Neural cell (in vitro differentiated cells): ENCODE results near the gene ME1. TPM values are rescaled to one million over a fixed set of nuclear protein-coding genes. Genes with fewer than 3 reads are reported as not detected.

Source experiments
- H2AFZ ChIP-seq: fragments of 200-600, 300-800 bp; sonication (generic), shearing (Covaris generic); 2 replicates; pipeline ENCODE4 v1.6.0; 2014; ENCODE audit warnings: low read depth, mild to moderate bottlenecking, antibody characterized with exemption, low read length, moderate library complexity
- H3F3A ChIP-seq: fragments of 200-600 bp; shearing (Covaris generic); 2 replicates; pipeline ENCODE4 v1.6.1; 2016; ENCODE audit warnings: mild to moderate bottlenecking, moderate library complexity, mixed read lengths, antibody characterized with exemption, low read length; ENCODE audit not compliant: insufficient read depth, poor library complexity, severe bottlenecking
- H3K27ac ChIP-seq: fragments of 200-600, 300-800 bp; sonication (generic), shearing (Covaris generic); 2 replicates; pipeline ENCODE4 v1.5.1; 2014; ENCODE audit warnings: mild to moderate bottlenecking, low read length, moderate library complexity
- H3K27me3 ChIP-seq: fragments of 300-800, 200-600 bp; sonication (generic), shearing (Covaris generic); 2 replicates; pipeline ENCODE4 v1.6.0; 2014; ENCODE audit warnings: mild to moderate bottlenecking, low read depth, low read length, moderate library complexity; ENCODE audit not compliant: insufficient read depth
- H3K36me3 ChIP-seq: fragments of 300-800, 200-600 bp; sonication (generic), shearing (Covaris generic); 2 replicates; pipeline ENCODE4 v1.5.1; 2014; ENCODE audit warnings: mild to moderate bottlenecking, antibody characterized with exemption, low read length, moderate library complexity; ENCODE audit not compliant: insufficient read depth
- H3K4me2 ChIP-seq: fragments of 300-800, 200-600 bp; sonication (generic), shearing (Covaris generic); 2 replicates; pipeline ENCODE4 v1.6.0; 2014; ENCODE audit warnings: mild to moderate bottlenecking, low read length
- H3K4me3 ChIP-seq: fragments of 300-800, 200-600 bp; sonication (generic), shearing (Covaris generic); 2 replicates; pipeline ENCODE4 v1.5.1; 2014; ENCODE audit warnings: mild to moderate bottlenecking, low read length, moderate library complexity
- H3K79me2 ChIP-seq: fragments of 200-600 bp; shearing (Covaris generic); replicated peaks from 2 replicates; pipeline ENCODE4 v1.6.0; 2014; ENCODE audit warnings: mild to moderate bottlenecking, low read length, moderate library complexity; ENCODE audit not compliant: insufficient read depth
- H3K9ac ChIP-seq: fragments of 300-800, 200-600 bp; sonication (generic), shearing (Covaris generic); 2 replicates; pipeline ENCODE4 v1.6.1; 2016; ENCODE audit warnings: mild to moderate bottlenecking, low read length, mixed read lengths
- H3K9me2 ChIP-seq: fragments of 200-600 bp; shearing (Covaris generic); 2 replicates; pipeline ENCODE4 v1.6.1; 2016; ENCODE audit warnings: mild to moderate bottlenecking, low read length, mixed read lengths; ENCODE audit not compliant: insufficient read depth
- H3K9me3 ChIP-seq: fragments of 200-600, 300-800 bp; sonication (generic), shearing (Covaris generic); 2 replicates; pipeline ENCODE4 v1.6.1; 2016; ENCODE audit warnings: mild to moderate bottlenecking, mixed run types, low read length, moderate library complexity, mixed read lengths
- H4K20me1 ChIP-seq: fragments of 200-600 bp; shearing (Covaris generic); 2 replicates; pipeline ENCODE4 v1.6.1; 2016; ENCODE audit warnings: mild to moderate bottlenecking, mixed run types; ENCODE audit not compliant: insufficient read depth
- EP300 ChIP-seq: fragments of 450-650 bp; conservative IDR thresholded peaks from 2 replicates; pipeline ENCODE4 v1.6.1; 2014; ENCODE audit warnings: antibody characterized with exemption, mild to moderate bottlenecking, moderate library complexity; ENCODE audit not compliant: poor library complexity, severe bottlenecking
- EZH2 ChIP-seq: fragments of 200-600, 300-800 bp; shearing (Covaris generic), sonication (generic); IDR thresholded peaks from 2 replicates; pipeline ENCODE4 v1.6.1; 2014; ENCODE audit warnings: antibody characterized with exemption, low read length, borderline replicate concordance, mild to moderate bottlenecking; ENCODE audit not compliant: insufficient read depth, poor library complexity, severe bottlenecking
- MXI1 ChIP-seq: fragments of 450-650 bp; conservative IDR thresholded peaks from 2 replicates; pipeline ENCODE4 v1.6.1; 2014; ENCODE audit warnings: antibody characterized with exemption, mild to moderate bottlenecking; ENCODE audit not compliant: poor library complexity, severe bottlenecking
- POLR2AphosphoS5 ChIP-seq: IDR thresholded peaks from 2 replicates; pipeline ENCODE4 v1.6.1; 2012
- RAD21 ChIP-seq: fragments of 450-650 bp; conservative IDR thresholded peaks from 2 replicates; pipeline ENCODE4 v1.6.1; 2014; ENCODE audit warnings: antibody characterized with exemption, mild to moderate bottlenecking, moderate library complexity
- SMC3 ChIP-seq: fragments of 450-650 bp; conservative IDR thresholded peaks from 2 replicates; pipeline ENCODE4 v1.6.1; 2014; ENCODE audit warnings: antibody characterized with exemption, mild to moderate bottlenecking, moderate library complexity; ENCODE audit not compliant: poor library complexity
- TAF1 ChIP-seq: IDR thresholded peaks from 2 replicates; pipeline ENCODE4 v1.6.1; 2012; ENCODE audit warnings: low read depth
- polyA plus RNA-seq: library from polyadenylated mRNA; depleted of rRNA; stranded (reverse); fragments of >200 nt; gene quantifications from 2 replicates; pipeline ENCODE4 v1.2.3, GENCODE V29; 2014
- TF ChIP-seq, protein P1 (sequence below): fragments of 450-650 bp; IDR thresholded peaks from 2 replicates; pipeline ENCODE4 v1.5.1; 2014; ENCODE audit warnings: antibody characterized with exemption, mild to moderate bottlenecking, moderate library complexity; ENCODE audit not compliant: poor library complexity, severe bottlenecking
- TF ChIP-seq, protein P2 (sequence below): IDR thresholded peaks from 2 replicates; pipeline ENCODE4 v1.6.1; 2012; ENCODE audit warnings: borderline replicate concordance

ME1 gene
- polyA plus RNA-seq, 1 donor from 2014 or later, result 0.09 TPM

DNA sequence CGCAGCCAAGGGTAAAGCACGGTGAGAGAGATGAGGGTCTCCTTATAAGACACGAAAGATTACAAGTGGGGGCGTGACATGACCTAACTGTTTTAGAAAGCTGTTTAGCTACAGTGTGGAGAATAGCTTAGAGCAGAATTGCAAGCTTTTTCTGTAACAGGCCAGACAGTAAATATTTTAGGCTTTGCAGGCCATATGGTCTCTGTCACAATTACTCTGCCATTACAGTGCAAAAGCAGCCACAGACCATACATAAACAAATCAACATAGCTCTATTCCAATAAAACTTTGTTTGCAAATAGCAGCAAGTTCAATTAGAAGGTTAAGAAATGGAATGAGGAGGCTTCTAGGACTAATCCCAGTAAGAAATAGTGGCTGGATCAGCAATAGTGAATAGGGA is 254.6 kb downstream of the ME1 start:
- Histone ChIP-seq H3K27me3 (no peaks in the 10 kb centered on the region), H3K4me2 (no peak overlapping the region), H3K36me3 (peaks cover 9% of the 10 kb centered on the region)

DNA sequence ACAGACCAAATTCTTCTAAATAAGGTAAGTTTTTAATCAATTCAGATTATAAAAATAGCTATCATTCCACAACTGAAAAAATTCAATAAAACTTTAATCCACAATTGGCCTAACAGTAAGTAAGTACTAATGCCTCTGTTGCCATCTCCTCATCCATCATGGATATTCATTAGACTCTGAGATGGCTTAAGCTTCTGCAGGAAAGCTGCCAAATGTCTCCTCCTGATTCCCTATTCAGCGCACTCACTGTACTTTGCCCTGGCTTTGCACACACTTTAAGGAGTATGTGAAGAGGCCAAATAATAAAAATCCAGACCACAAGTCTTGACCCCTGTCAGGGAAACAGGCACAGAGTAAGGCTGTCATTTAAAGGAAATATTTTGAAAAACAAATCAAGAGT is 261.3 kb downstream of the ME1 start:
- Histone ChIP-seq H3K79me2 (no peaks in the 10 kb centered on the region), H3K4me3 (no peak overlapping the region), H3K27me3 (no peaks in the 10 kb centered on the region), H3K27ac (no peak overlapping the region), H4K20me1 (no peaks in the 10 kb centered on the region), H3K9me3 (no peaks in the 10 kb centered on the region), H3K9me2 (no peaks in the 10 kb centered on the region), H3F3A (no peaks in the 10 kb centered on the region), H3K36me3 (peaks cover 7% of the 10 kb centered on the region), H3K4me2 (no peak overlapping the region), H3K9ac (no peak overlapping the region), H2AFZ (no peak overlapping the region)
- no peak for TF ChIP-seq MXI1
- TF ChIP-seq SMC3, result no peak
- TF ChIP-seq, protein P1, sequence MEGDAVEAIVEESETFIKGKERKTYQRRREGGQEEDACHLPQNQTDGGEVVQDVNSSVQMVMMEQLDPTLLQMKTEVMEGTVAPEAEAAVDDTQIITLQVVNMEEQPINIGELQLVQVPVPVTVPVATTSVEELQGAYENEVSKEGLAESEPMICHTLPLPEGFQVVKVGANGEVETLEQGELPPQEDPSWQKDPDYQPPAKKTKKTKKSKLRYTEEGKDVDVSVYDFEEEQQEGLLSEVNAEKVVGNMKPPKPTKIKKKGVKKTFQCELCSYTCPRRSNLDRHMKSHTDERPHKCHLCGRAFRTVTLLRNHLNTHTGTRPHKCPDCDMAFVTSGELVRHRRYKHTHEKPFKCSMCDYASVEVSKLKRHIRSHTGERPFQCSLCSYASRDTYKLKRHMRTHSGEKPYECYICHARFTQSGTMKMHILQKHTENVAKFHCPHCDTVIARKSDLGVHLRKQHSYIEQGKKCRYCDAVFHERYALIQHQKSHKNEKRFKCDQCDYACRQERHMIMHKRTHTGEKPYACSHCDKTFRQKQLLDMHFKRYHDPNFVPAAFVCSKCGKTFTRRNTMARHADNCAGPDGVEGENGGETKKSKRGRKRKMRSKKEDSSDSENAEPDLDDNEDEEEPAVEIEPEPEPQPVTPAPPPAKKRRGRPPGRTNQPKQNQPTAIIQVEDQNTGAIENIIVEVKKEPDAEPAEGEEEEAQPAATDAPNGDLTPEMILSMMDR, result no peak
- no peak for TF ChIP-seq EZH2
- no peak for TF ChIP-seq TAF1
- no peak for TF ChIP-seq POLR2AphosphoS5
- no peak for TF ChIP-seq RAD21
- TF ChIP-seq, protein P2, sequence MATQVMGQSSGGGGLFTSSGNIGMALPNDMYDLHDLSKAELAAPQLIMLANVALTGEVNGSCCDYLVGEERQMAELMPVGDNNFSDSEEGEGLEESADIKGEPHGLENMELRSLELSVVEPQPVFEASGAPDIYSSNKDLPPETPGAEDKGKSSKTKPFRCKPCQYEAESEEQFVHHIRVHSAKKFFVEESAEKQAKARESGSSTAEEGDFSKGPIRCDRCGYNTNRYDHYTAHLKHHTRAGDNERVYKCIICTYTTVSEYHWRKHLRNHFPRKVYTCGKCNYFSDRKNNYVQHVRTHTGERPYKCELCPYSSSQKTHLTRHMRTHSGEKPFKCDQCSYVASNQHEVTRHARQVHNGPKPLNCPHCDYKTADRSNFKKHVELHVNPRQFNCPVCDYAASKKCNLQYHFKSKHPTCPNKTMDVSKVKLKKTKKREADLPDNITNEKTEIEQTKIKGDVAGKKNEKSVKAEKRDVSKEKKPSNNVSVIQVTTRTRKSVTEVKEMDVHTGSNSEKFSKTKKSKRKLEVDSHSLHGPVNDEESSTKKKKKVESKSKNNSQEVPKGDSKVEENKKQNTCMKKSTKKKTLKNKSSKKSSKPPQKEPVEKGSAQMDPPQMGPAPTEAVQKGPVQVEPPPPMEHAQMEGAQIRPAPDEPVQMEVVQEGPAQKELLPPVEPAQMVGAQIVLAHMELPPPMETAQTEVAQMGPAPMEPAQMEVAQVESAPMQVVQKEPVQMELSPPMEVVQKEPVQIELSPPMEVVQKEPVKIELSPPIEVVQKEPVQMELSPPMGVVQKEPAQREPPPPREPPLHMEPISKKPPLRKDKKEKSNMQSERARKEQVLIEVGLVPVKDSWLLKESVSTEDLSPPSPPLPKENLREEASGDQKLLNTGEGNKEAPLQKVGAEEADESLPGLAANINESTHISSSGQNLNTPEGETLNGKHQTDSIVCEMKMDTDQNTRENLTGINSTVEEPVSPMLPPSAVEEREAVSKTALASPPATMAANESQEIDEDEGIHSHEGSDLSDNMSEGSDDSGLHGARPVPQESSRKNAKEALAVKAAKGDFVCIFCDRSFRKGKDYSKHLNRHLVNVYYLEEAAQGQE, result no peak
- TF ChIP-seq EP300, result no peak

More for the DNA sequence above, 254.6 kb downstream of the ME1 start:
- H3K9me3 ChIP-seq, result no peaks in the 10 kb centered on the region
- no peak overlapping the region for H3K4me3 ChIP-seq
- H3F3A ChIP-seq, result no peaks in the 10 kb centered on the region
- no peaks in the 10 kb centered on the region for H4K20me1 ChIP-seq
- TF ChIP-seq, protein P1, result no peak
- TF ChIP-seq POLR2AphosphoS5, result no peak
- H3K9ac ChIP-seq, result no peak overlapping the region
- no peak overlapping the region for H2AFZ ChIP-seq
- H3K79me2 ChIP-seq, result no peaks in the 10 kb centered on the region
- no peaks in the 10 kb centered on the region for H3K9me2 ChIP-seq
- H3K27ac ChIP-seq, result no peak overlapping the region
